HG02610 (cell line): ENCODE data around the gene KIF24.
"Not testable (repeated sequence)": the region's sequence is repeated elsewhere in the genome, so short reads cannot be mapped to it uniquely, and the experiment has no call there.

Experiments
- ATAC-seq: cut with Tn5 transposase; IDR thresholded peaks from one replicate; pipeline ENCODE4 v1.9.1; 2021; ENCODE audit warnings: mild to moderate bottlenecking, moderate library complexity; ENCODE audit not compliant: unreplicated experiment

Gene KIF24

GRCh38 chr9:34328500-34328986, 525 bp downstream of the KIF24 start:
- ATAC-seq, result no peak

- no peak for ATAC-seq
Observed at GRCh38 chr9:34326690-34327089, 2.4 kb downstream of the KIF24 start.

GRCh38 chr9:34322899-34323591, 6.0 kb downstream of the KIF24 start:
- no peak for ATAC-seq

- no peak for ATAC-seq
Observed at GRCh38 chr9:34321451-34321850, 7.6 kb downstream of the KIF24 start.

- no peak for ATAC-seq
Observed at GRCh38 chr9:34318163-34318790, 10.8 kb downstream of the KIF24 start.

- ATAC-seq, result no peak
Observed at GRCh38 chr9:34317436-34317835, 11.6 kb downstream of the KIF24 start.

- ATAC-seq, result no peak
Observed at GRCh38 chr9:34311499-34312185, 17.4 kb downstream of the KIF24 start.

GRCh38 chr9:34310215-34310614, 18.9 kb downstream of the KIF24 start:
- ATAC-seq, result no peak

- not testable (repeated sequence) for ATAC-seq
Observed at GRCh38 chr9:34308316-34308715, 20.8 kb downstream of the KIF24 start.

- not testable (repeated sequence) for ATAC-seq
Observed at GRCh38 chr9:34301064-34301463, 28.0 kb downstream of the KIF24 start.

- ATAC-seq, result no peak
Observed at GRCh38 chr9:34292552-34292951, 36.5 kb downstream of the KIF24 start.

GRCh38 chr9:34291423-34291822, 37.6 kb downstream of the KIF24 start:
- ATAC-seq, result no peak

GRCh38 chr9:34291023-34291422, 38.0 kb downstream of the KIF24 start:
- ATAC-seq, result no peak

- no peak for ATAC-seq
Observed at GRCh38 chr9:34289159-34289558, 39.9 kb downstream of the KIF24 start.

GRCh38 chr9:34282096-34282495, 47.0 kb downstream of the KIF24 start:
- no peak for ATAC-seq

GRCh38 chr9:34279411-34279810, 49.7 kb downstream of the KIF24 start:
- no peak for ATAC-seq
